GM18909 (cell line): ENCODE measurements around the gene KCTD15.
"Not testable (repeated sequence)": the region's sequence is repeated elsewhere in the genome, so short reads cannot be mapped to it uniquely, and the experiment has no call there.

Experiments
- ATAC-seq: cut with Tn5 transposase; IDR thresholded peaks from one replicate; pipeline ENCODE4 v1.9.1; 2021; ENCODE audit warnings: mild to moderate bottlenecking; ENCODE audit not compliant: unreplicated experiment, poor library complexity

The KCTD15 gene

GRCh38 chr19:33812388-33813330 lies 16.0 kb downstream of the KCTD15 start:
- no peak for ATAC-seq

GRCh38 chr19:33813391-33814101 lies 16.9 kb downstream of the KCTD15 start:
- no peak for ATAC-seq

- no peak for ATAC-seq
These were observed 17.8 kb downstream of the KCTD15 start for GRCh38 chr19:33814181-33815165.

DNA sequence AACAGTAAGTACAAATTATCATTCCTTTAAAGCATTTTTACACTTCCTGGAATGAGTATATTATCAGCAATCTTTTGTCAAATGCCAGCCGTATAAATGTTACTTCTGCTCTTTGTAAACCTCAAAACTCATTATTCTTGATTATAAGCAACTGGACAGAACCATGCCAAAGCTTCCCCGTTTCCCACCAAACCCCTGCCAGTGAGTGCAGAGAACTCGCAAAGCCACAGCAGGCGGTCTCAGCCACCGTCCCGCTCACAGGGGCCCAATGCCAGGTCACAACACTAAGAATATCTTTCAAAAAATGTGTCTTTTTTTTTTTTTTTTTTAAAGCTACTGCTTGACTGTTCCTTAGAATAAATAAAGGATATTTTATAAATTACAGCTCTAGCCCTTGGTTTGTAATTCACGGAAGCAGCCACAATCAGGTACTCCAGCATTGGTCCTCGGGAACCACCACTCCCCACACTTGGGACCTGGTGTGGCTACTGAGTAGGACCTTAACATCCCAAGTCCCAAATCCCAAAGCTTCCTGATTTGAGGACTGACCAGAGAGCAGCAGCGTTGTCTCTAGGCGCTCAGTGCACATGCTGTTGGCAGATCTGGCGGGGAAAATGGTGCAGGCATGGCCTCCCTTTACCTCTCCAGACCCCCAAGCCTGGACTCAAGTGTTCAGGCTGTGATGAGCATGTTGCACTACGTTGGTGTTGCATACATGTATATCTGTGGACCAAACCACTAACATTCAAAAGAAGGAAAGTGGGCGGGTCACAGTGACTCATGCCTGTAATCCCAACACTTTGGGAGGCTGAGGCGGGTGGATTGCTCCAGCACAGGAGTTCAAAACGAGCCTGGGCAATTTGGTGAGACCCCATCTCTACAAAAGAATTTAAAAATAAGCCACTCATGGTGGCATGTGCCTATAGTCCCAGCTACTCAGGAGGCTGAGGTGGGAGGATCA lies 19.0 kb downstream of the KCTD15 start:
- ATAC-seq = no peak

DNA sequence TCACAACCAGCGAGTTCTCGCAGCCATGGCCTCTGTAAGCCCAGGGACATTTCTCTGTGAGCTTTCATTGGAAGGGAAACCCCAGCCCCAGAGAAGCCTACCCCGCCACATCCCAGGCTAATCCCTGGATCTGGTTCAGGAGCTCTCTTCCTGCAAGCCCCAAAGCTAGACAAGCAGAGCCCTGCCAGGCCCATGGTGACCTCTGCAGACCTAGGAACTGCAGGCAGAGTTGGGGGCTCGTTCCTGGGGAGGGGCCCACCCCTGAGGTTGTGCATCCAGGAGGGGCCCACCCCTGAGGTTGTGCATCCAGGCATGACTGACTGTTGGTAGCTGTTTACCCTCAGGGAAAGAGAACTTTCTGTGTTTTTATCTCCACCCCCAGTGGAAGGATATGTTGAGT lies 21.7 kb downstream of the KCTD15 start:
- ATAC-seq = no peak

GRCh38 chr19:33819078-33819477 lies 22.4 kb downstream of the KCTD15 start:
- ATAC-seq = not testable (repeated sequence)

DNA sequence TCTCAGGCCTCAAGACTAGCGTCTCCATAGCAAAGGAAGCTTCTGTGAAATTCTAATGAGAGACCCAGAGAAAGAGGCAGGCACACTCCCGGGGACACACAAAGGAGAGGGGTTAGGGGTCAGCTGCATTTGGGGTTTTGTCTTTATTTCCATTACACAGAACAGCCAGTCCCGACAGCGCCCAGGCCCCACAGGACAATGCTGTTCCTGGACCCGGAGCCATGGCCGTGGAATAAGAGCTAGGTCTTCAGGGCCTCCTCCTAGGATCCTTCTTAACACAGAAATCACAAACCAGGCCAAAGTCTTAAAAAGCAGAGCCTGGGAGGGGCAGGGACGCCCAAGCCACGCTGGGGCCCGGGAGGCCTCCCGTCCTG lies 22.8 kb downstream of the KCTD15 start:
- ATAC-seq = no peak

DNA sequence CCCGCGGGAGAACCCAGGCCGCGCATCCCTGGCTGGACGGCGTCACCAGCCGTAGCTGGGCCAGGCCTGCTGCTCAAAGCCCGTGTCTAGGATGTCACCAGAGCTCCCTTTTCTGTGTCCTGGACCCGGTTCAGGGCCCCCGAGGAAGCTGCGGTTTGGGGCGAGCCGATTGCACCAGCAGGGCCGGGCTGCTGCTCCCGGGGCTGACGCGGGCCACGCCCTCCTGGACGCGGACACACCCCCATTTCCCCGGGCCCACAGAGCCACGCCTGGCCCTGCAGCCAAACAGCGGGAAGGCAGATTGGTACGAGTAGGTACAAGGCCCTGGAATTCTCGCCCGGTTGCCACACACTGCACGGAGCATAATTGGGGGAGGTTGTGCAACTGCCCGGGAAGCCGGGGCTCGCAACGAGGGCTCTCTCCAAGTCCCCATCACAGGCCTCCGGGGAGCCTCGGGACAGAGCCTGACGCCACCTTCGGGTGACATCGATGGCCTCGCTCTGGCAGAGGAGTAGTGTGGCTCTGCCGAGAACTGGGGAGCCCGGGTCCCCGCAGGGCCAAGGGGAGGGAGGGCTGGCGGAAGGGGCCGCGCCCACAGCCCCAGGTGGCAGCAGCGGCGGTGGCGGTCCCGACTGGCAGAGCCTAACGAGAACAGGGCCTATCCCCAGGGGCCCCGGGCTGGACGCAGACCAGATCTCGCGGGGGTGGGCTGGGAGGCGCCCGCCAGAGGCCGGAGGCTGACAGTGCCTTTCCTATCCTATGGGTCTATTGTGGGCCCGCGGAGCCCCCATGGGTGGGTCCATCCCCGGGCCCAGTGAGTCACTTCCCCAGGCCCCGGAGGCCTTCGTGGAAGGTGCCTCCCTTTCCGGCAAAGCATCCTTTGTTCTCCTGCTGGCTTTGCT lies 23.5 kb downstream of the KCTD15 start:
- no peak for ATAC-seq

DNA sequence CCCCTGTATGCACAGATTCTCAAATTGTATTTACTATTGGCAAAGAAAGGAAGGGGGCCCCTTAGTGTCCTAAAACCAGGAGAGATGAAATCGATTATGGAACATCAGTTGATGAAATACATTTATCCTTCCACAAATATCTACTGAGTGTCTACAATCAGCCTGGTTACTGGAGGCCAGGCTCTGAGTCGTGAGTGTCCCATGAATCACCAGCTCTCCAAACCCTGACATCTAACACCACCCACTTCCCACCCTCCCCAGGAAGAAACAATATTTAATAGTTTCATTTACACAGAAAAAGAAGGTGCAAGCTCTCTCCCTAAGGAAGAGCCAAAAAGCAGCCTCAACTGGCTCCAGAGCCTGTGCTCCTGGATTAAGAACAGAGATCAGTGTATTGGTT lies 25.2 kb downstream of the KCTD15 start:
- no peak for ATAC-seq

DNA sequence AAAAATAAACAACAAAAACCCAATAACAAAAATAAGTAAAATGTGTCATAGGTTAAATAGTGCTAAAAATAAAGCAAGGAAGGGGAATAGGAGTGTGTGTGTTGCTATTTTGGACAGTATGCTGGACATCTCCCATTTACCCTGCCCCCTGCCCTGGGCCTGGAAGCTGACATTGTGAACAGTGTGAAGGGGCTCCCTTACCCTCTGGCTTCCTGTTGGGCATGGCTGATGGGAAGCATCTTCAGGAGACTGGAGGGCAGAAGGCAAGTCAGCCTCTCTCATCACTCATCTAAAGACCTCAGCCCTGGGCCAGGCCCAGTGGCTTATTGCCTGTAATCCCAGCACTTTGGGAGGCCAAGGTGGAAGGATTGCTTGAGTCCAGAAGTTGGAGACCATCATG lies 26.7 kb downstream of the KCTD15 start:
- no peak for ATAC-seq

DNA sequence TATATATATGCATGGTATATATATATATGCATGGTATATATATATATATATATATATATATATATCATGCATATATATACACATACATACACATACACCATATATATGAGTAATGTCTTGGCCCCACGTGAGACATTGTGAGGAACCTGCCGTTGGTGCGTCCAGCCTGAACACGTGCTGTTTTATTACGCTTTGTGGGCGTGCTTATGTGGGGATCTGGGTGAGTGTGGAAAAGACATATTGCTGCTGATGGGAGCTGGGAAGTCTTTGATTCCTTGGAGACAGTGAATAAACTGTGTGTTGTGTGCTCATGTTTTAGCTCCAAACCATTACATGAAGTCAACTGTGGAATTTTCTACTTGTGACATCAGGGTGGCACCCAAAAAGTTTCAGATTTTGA lies 28.9 kb downstream of the KCTD15 start:
- no peak for ATAC-seq

GRCh38 chr19:33826521-33826920 lies 29.9 kb downstream of the KCTD15 start:
- no peak for ATAC-seq

DNA sequence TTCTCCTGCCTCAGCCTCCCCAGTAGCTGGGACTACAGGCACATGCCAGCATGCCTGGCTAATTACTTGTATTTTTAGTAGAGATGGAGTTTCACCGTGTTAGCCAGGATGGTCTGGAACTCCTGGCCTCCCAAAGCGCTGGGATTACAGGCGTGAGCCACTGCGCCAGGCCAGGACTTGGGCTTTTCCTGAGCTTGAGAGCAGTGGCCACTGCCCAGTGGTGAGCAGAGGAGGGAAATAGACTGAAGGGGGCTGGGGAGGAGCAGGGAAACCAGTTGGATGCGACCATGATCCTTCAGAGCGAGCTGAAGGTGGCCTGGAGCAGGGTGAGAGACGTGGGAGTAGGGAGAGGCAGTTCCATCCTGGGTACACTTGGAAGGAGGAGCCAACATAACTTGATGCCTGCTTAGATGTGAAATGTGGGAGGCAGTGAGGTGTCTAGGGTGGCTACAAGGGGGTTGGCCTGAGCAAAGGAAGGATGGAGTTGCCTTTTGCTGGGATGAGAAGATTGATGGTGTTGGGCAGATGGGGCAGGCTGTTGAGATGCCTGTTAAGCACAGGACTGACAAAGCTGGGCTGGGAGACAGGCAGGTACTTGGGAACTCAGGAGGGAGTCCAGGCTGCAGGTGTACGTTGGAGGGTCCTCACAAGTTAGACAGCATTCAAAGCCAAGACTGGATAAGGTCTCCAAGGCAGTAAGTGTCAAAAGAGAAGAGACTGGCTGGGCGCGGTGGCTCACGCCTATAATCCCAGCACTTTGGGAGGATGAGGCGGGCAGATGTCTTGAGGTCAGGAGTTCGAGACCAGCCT lies 31.8 kb downstream of the KCTD15 start:
- no peak for ATAC-seq

- no peak for ATAC-seq
These were observed 33.6 kb downstream of the KCTD15 start for GRCh38 chr19:33830264-33830663.

- no peak for ATAC-seq
These were observed 35.2 kb downstream of the KCTD15 start for GRCh38 chr19:33831825-33832224.

DNA sequence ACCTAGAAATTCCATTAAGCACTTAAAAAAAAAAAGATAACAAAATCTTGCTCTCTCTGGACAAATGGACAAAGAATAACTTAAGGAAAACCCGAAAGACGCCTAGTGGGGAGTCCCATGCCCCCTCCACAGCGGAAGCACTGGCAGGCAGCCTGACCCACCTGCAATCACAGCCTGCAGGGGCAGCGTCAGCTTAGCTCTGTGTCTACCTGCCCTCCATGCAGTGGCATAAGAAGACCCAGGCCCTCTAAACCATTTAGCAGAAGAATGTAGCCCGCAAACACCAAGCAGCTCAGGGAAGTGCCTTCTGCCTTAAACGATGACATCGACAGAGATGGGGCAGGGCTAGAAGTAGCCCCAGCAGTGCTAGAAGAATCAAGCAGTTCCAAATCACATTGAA lies 36.0 kb downstream of the KCTD15 start:
- ATAC-seq = no peak

- ATAC-seq = no peak
These were observed 43.7 kb downstream of the KCTD15 start for GRCh38 chr19:33840382-33840781.

DNA sequence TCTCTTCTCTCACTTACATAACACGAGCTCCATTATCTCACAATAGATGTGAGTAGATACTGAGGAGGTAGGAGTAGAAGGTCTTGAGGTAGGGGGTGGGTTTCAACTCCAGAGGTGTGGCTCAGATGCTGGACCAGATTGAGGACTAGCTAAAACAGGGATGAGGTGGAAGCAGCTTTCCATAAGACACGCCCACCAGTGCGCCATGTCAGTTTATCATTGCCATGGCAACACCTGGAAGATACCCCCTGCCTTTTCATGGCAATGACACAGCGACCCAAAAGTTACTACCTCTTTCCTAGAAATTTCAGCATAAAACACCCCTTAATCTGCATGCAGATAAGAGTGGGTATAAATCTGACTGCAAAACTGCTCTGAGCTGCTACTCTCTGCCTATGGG lies 44.1 kb downstream of the KCTD15 start:
- no peak for ATAC-seq
